Liver (tissue), 9 donors: ENCODE measurements around the gene GSE1. TPM values are rescaled to one million over a fixed set of nuclear protein-coding genes. Genes with fewer than 3 reads are reported as not detected.

Experiments
- DNase-seq: peaks from one replicate; pipeline ENCODE4 v3.0.0-alpha.2; 2017; ENCODE audit warnings: low spot score
- H3K27ac ChIP-seq, 2 donors: one replicate each; pipeline ENCODE4 v1.7.0; 2013; ENCODE audit warnings: inconsistent platforms in 2 of 2, low read length in 2 of 2, control low read depth in 1 of 2, low read depth in 1 of 2, mild to moderate bottlenecking in 1 of 2
- H3K27me3 ChIP-seq, 4 donors: one replicate each; pipeline versions ENCODE4 v1.6.1 to v1.7.0; 2013; ENCODE audit warnings: low read length in 3 of 4, inconsistent platforms in 1 of 4, mild to moderate bottlenecking in 1 of 4, moderate library complexity in 1 of 4; ENCODE audit not compliant: control insufficient read depth in 4 of 4, insufficient read depth in 4 of 4
- H3K36me3 ChIP-seq, 4 donors: one replicate each; pipeline versions ENCODE4 v1.6.1 to v1.7.0; 2013; ENCODE audit warnings: low read length in 3 of 4, mild to moderate bottlenecking in 3 of 4, low read depth in 1 of 4, moderate library complexity in 1 of 4; ENCODE audit not compliant: control insufficient read depth in 4 of 4, insufficient read depth in 3 of 4
- H3K4me1 ChIP-seq, 4 donors: one replicate each; pipeline versions ENCODE4 v1.6.1 to v1.7.0; 2013; ENCODE audit warnings: low read length in 3 of 4, mild to moderate bottlenecking in 3 of 4, moderate library complexity in 1 of 4; ENCODE audit not compliant: control insufficient read depth in 4 of 4, insufficient read depth in 4 of 4
- H3K4me3 ChIP-seq, 3 donors: one replicate each; pipeline versions ENCODE4 v1.6.1 to v1.7.0; 2013; ENCODE audit warnings: low read length in 3 of 3, control low read depth in 1 of 3, low read depth in 1 of 3, mild to moderate bottlenecking in 1 of 3
- H3K9ac ChIP-seq, 2 donors: one replicate each; pipeline ENCODE4 v1.7.0; 2013; ENCODE audit warnings: low read length in 2 of 2, mild to moderate bottlenecking in 2 of 2, moderate library complexity in 2 of 2, control low read depth in 1 of 2, low read depth in 1 of 2
- H3K9me3 ChIP-seq, 4 donors: one replicate each; pipeline versions ENCODE4 v1.6.1 to v1.7.0; 2013; ENCODE audit warnings: low read length in 3 of 4; ENCODE audit not compliant: control insufficient read depth in 4 of 4
- ATF3 ChIP-seq: IDR thresholded peaks from 2 replicates; pipeline ENCODE4 v1.6.1; 2016; ENCODE audit warnings: antibody characterized with exemption
- EGR1 ChIP-seq, 2 donors: IDR thresholded peaks; 2 replicates each; pipeline ENCODE4 v1.6.1; 2016 to 2018; ENCODE audit warnings: antibody characterized with exemption in 2 of 2, low read depth in 2 of 2
- FOXA1 ChIP-seq: IDR thresholded peaks from 2 replicates; pipeline ENCODE4 v1.6.1; 2016; ENCODE audit warnings: antibody characterized with exemption
- FOXA2 ChIP-seq: IDR thresholded peaks from 2 replicates; pipeline ENCODE4 v1.6.1; 2016; ENCODE audit warnings: antibody characterized with exemption
- GABPA ChIP-seq, 2 donors: IDR thresholded peaks in 1 of 2; conservative IDR thresholded peaks in 1 of 2; 2 replicates each; pipeline ENCODE4 v1.6.1; 2016; ENCODE audit warnings: antibody characterized with exemption in 2 of 2, mild to moderate bottlenecking in 1 of 2, moderate library complexity in 1 of 2
- HNF4A ChIP-seq, 2 donors: conservative IDR thresholded peaks; 2 replicates each; pipeline ENCODE4 v1.6.1; 2016; ENCODE audit warnings: antibody characterized with exemption in 2 of 2, mild to moderate bottlenecking in 2 of 2
- HNF4G ChIP-seq: IDR thresholded peaks from 2 replicates; pipeline ENCODE4 v1.6.1; 2016; ENCODE audit warnings: antibody characterized with exemption
- JUND ChIP-seq, 2 donors: IDR thresholded peaks; 2 replicates each; pipeline ENCODE4 v1.6.1; 2016; ENCODE audit warnings: antibody characterized with exemption in 2 of 2
- NR2F2 ChIP-seq: IDR thresholded peaks from 2 replicates; pipeline ENCODE4 v1.6.1; 2016; ENCODE audit warnings: antibody characterized with exemption
- RAD21 ChIP-seq, 2 donors: IDR thresholded peaks; 2 replicates each; pipeline ENCODE4 v1.6.1; 2016; ENCODE audit warnings: antibody characterized with exemption in 2 of 2, mild to moderate bottlenecking in 2 of 2
- RXRA ChIP-seq, 2 donors: IDR thresholded peaks; 2 replicates each; pipeline ENCODE4 v1.6.1; 2017 to 2018; ENCODE audit warnings: antibody characterized with exemption in 2 of 2, mild to moderate bottlenecking in 1 of 2
- SP1 ChIP-seq: IDR thresholded peaks from 2 replicates; pipeline ENCODE4 v1.6.1; 2018; ENCODE audit warnings: antibody characterized with exemption, mild to moderate bottlenecking
- TAF1 ChIP-seq: conservative IDR thresholded peaks from 2 replicates; pipeline ENCODE4 v1.6.1; 2016; ENCODE audit warnings: antibody characterized with exemption, mild to moderate bottlenecking
- YY1 ChIP-seq: IDR thresholded peaks from 2 replicates; pipeline ENCODE4 v1.6.1; 2016; ENCODE audit warnings: antibody characterized with exemption, mild to moderate bottlenecking
- ZBTB33 ChIP-seq: IDR thresholded peaks from 2 replicates; pipeline ENCODE4 v1.6.1; 2016; ENCODE audit warnings: antibody characterized with exemption
- WGBS: extraction: QIAGEN DNeasy Blood & Tissue Kit; methylation state at CpG from one replicate; pipeline ENCODE4 v1.1.7; 2013; 5-methylcytosine and 5-hydroxymethylcytosine counted together
- polyA plus RNA-seq, 2 donors: library from polyadenylated mRNA; stranded (reverse) in 1 of 2; unstranded in 1 of 2; fragments of 200-250 nt in 1 of 2; fragments of >200 nt in 1 of 2; fragmentation: Nextera tagmentation in 1 of 2; extraction: Ambion mirVana in 1 of 2; gene quantifications; one replicate each; pipeline versions ENCODE4 v1.2.1 to v1.2.3, GENCODE V29; 2013 to 2015
- total RNA-seq, 2 donors: library from RNA; depleted of rRNA; stranded (reverse); fragments of >200 nt; gene quantifications; one replicate each; pipeline ENCODE4 v1.2.3, GENCODE V29; 2014
- TF ChIP-seq, protein P1 (sequence below): fragments of 150-350 bp; IDR thresholded peaks from 2 replicates; pipeline ENCODE4 v1.5.1; 2017; ENCODE audit warnings: improper control_type of control experiment, low read depth, low read length; ENCODE audit not compliant: missing input control
- TF ChIP-seq, protein P2 (sequence below): IDR thresholded peaks from 2 replicates; pipeline ENCODE4 v1.6.1; 2016; ENCODE audit warnings: antibody characterized with exemption
- TF ChIP-seq, protein P3 (sequence below): IDR thresholded peaks from 2 replicates; pipeline ENCODE4 v1.6.1; 2016; ENCODE audit warnings: antibody characterized with exemption, mild to moderate bottlenecking
- donor health status: healthy.
- donor health status: healthy.
- donor health status: healthy.
- donor health status: healthy.
- donor health status: healthy.

Gene GSE1
- total and polyA plus RNA-seq, 4 donors: 9.9 to 37.7 (median 25.2) TPM

GRCh38 chr16:85641305-85641704 is 28.2 kb downstream of the GSE1 start (continued):
- TF ChIP-seq, protein P1, sequence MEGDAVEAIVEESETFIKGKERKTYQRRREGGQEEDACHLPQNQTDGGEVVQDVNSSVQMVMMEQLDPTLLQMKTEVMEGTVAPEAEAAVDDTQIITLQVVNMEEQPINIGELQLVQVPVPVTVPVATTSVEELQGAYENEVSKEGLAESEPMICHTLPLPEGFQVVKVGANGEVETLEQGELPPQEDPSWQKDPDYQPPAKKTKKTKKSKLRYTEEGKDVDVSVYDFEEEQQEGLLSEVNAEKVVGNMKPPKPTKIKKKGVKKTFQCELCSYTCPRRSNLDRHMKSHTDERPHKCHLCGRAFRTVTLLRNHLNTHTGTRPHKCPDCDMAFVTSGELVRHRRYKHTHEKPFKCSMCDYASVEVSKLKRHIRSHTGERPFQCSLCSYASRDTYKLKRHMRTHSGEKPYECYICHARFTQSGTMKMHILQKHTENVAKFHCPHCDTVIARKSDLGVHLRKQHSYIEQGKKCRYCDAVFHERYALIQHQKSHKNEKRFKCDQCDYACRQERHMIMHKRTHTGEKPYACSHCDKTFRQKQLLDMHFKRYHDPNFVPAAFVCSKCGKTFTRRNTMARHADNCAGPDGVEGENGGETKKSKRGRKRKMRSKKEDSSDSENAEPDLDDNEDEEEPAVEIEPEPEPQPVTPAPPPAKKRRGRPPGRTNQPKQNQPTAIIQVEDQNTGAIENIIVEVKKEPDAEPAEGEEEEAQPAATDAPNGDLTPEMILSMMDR: no peak

DNA sequence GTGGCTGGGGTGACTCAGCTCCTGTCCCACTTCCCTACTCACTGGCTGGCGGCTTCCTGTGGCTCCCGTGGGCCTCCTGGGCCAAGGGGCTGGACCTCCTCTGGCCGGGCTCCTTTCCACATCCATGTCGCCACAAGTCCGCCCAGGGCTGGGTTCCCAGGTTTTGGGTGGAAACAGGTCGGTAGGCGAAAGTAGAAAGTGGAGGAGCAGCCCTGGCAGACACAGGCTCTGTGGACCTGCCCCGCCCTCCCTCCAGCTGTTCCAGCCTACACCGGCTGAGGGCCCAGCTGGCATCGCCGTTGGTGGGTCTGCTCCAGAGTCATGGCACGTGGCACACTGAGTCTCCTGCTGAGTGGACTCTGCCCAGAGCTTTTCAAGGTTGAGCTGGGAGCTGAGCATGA is 28.7 kb downstream of the GSE1 start:
- no peaks in the 10 kb centered on the region for H3K27me3 ChIP-seq
- WGBS: 34% methylated on average over 12 of the region's 12 CpGs
- peak overlapping the region in 1 of 2 donors; percentile 35 for H3K27ac ChIP-seq
- DNase-seq: no peak
- peaks cover 18 to 66% (median 47%) of the 10 kb centered on the region in 4 donors for H3K4me1 ChIP-seq
- no peak overlapping the region for H3K4me3 ChIP-seq
- H3K9ac ChIP-seq: no peak overlapping the region
- no peak for TF ChIP-seq NR2F2
- TF ChIP-seq, protein P2, sequence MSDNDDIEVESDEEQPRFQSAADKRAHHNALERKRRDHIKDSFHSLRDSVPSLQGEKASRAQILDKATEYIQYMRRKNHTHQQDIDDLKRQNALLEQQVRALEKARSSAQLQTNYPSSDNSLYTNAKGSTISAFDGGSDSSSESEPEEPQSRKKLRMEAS: no peak
- TF ChIP-seq HNF4G: peak; percentile 87
- TF ChIP-seq SP1: peak; percentile 90
- TF ChIP-seq GABPA (IDR thresholded peaks at IDR 0.05 in 1 of 2, conservative IDR thresholded peaks at IDR 0.05 in 1 of 2): no peak
- TF ChIP-seq TAF1: no peak
- TF ChIP-seq ZBTB33: no peak
- TF ChIP-seq, protein P1: no peak
- TF ChIP-seq HNF4A (conservative IDR thresholded peaks at IDR 0.05): peak; percentile 91 to 94
- TF ChIP-seq RAD21 (IDR thresholded peaks at IDR 0.05): peak in 1 of 2 donors; percentile 56
- peak; percentile 34 for TF ChIP-seq FOXA1
- peak; percentile 21 for TF ChIP-seq FOXA2
- peak in 1 of 2 donors; percentile 40 for TF ChIP-seq EGR1 (IDR thresholded peaks at IDR 0.05; ENCODE audit: low read depth in 2 of 2)
- peak; percentile 45 to 68 for TF ChIP-seq JUND (IDR thresholded peaks at IDR 0.05)
- TF ChIP-seq ATF3: no peak
- peak; percentile 80 to 89 for TF ChIP-seq RXRA (IDR thresholded peaks at IDR 0.05)
- peak; percentile 17 for TF ChIP-seq YY1
- TF ChIP-seq, protein P3, sequence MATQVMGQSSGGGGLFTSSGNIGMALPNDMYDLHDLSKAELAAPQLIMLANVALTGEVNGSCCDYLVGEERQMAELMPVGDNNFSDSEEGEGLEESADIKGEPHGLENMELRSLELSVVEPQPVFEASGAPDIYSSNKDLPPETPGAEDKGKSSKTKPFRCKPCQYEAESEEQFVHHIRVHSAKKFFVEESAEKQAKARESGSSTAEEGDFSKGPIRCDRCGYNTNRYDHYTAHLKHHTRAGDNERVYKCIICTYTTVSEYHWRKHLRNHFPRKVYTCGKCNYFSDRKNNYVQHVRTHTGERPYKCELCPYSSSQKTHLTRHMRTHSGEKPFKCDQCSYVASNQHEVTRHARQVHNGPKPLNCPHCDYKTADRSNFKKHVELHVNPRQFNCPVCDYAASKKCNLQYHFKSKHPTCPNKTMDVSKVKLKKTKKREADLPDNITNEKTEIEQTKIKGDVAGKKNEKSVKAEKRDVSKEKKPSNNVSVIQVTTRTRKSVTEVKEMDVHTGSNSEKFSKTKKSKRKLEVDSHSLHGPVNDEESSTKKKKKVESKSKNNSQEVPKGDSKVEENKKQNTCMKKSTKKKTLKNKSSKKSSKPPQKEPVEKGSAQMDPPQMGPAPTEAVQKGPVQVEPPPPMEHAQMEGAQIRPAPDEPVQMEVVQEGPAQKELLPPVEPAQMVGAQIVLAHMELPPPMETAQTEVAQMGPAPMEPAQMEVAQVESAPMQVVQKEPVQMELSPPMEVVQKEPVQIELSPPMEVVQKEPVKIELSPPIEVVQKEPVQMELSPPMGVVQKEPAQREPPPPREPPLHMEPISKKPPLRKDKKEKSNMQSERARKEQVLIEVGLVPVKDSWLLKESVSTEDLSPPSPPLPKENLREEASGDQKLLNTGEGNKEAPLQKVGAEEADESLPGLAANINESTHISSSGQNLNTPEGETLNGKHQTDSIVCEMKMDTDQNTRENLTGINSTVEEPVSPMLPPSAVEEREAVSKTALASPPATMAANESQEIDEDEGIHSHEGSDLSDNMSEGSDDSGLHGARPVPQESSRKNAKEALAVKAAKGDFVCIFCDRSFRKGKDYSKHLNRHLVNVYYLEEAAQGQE: peak; percentile 38
- no peaks in the 10 kb centered on the region for H3K9me3 ChIP-seq
- H3K36me3 ChIP-seq: peaks cover 0 to 3% (median 1%) of the 10 kb centered on the region in 4 donors
